Activated T-helper 1 cell treated with anti-CD3 and anti-CD28 coated beads, Interleukin-12 subunit alpha, Interleukin-12 subunit beta, Interleukin-2, Interleukin-4 antibody, amounts not matched to agents 30 ng/mL and 10 ng/mL and 1 ng/mL, durations not matched to agents 14 hours and 24 hours and 36 hours (primary cell): ENCODE data around the gene DDN. TPM values are rescaled to one million over a fixed set of nuclear protein-coding genes. Genes with fewer than 3 reads are reported as not detected.

ENCODE experiments used
- DNase-seq: peaks from one replicate; pipeline ENCODE4 v3.0.0; 2021; ENCODE audit warnings: low spot score
- H3K27ac Mint-ChIP-seq: one replicate; pipeline ENCODE4 v1.8.0; 2021; ENCODE audit warnings: mild to moderate bottlenecking, mixed read lengths
- H3K27me3 Mint-ChIP-seq: one replicate; pipeline ENCODE4 v1.8.0; 2022; ENCODE audit warnings: mild to moderate bottlenecking, moderate library complexity, mixed read lengths; ENCODE audit not compliant: insufficient read depth
- H3K36me3 Mint-ChIP-seq: one replicate; pipeline ENCODE4 v1.8.0; 2021; ENCODE audit warnings: low read depth, mixed read lengths
- H3K4me1 Mint-ChIP-seq: one replicate; pipeline ENCODE4 v1.8.0; 2021; ENCODE audit warnings: low read depth, mixed read lengths
- H3K4me3 Mint-ChIP-seq: one replicate; pipeline ENCODE4 v1.8.0; 2021; ENCODE audit warnings: mild to moderate bottlenecking, moderate library complexity, mixed read lengths
- H3K9me3 Mint-ChIP-seq: one replicate; pipeline ENCODE4 v1.8.0; 2021; ENCODE audit warnings: mixed read lengths
- intact Hi-C: fragments of 100-400 bp; cut with micrococcal nuclease; formaldehyde crosslinking; loops from one replicate; pipeline ENCODE4 v1.15.1; 2024
- total RNA-seq: library from RNA; stranded (reverse); gene quantifications from 2 replicates; pipeline ENCODE4 v1.2.3, GENCODE V29; 2022

DDN gene
- total RNA-seq, 1 donor from 2014 or later, result 1.1 TPM

- H3K27ac Mint-ChIP-seq, result peak overlapping the region; percentile 63
- DNase-seq, result no peak
- intact Hi-C loops, result loop anchor here (5.0 kb wide), 1 partner anchor 360 kb away; no protein-coding TSS in a partner anchor
- peaks cover 46% of the 10 kb centered on the region for H3K4me1 Mint-ChIP-seq
- peaks cover 79% of the 10 kb centered on the region for H3K27me3 Mint-ChIP-seq
- H3K9me3 Mint-ChIP-seq, result no peaks in the 10 kb centered on the region
- H3K36me3 Mint-ChIP-seq, result no peaks in the 10 kb centered on the region
- peak overlapping the region; percentile 72 for H3K4me3 Mint-ChIP-seq
Observed at GRCh38 chr12:48982397-48983080, 16.6 kb downstream of the DDN start.

GRCh38 chr12:48981757-48982157, 17.4 kb downstream of the DDN start:
- peaks cover 79% of the 10 kb centered on the region for H3K27me3 Mint-ChIP-seq
- peaks cover 52% of the 10 kb centered on the region for H3K4me1 Mint-ChIP-seq
- H3K4me3 Mint-ChIP-seq, result peak overlapping the region; percentile 72
- H3K27ac Mint-ChIP-seq, result peak overlapping the region; percentile 63
- no peak for DNase-seq
- no peaks in the 10 kb centered on the region for H3K36me3 Mint-ChIP-seq
- intact Hi-C loops, result loop anchor here (2.0 to 5.0 kb wide), 3 partner anchors 47 to 361 kb away; no protein-coding TSS in a partner anchor
- H3K9me3 Mint-ChIP-seq, result no peaks in the 10 kb centered on the region

GRCh38 chr12:48980953-48981756, 18.0 kb downstream of the DDN start:
- H3K4me1 Mint-ChIP-seq, result peaks cover 53% of the 10 kb centered on the region

GRCh38 chr12:48980389-48980952, 18.7 kb downstream of the DDN start:
- Mint-ChIP-seq H3K36me3 (no peaks in the 10 kb centered on the region), H3K27ac (peak overlapping the region; percentile 76), H3K4me1 (peaks cover 53% of the 10 kb centered on the region), H3K27me3 (peaks cover 83% of the 10 kb centered on the region), H3K4me3 (peak overlapping the region; percentile 72), H3K9me3 (no peaks in the 10 kb centered on the region)
- DNase-seq, result no peak
- intact Hi-C loops, result loop anchor here (1.0 to 5.0 kb wide), 5 partner anchors 8 to 362 kb away; no protein-coding TSS in a partner anchor

More at GRCh38 chr12:48980953-48981756, 18.0 kb downstream of the DDN start:
- Mint-ChIP-seq H3K36me3 (no peaks in the 10 kb centered on the region), H3K4me3 (peak overlapping the region; percentile 72), H3K9me3 (no peaks in the 10 kb centered on the region), H3K27me3 (peaks cover 81% of the 10 kb centered on the region), H3K27ac (peak overlapping the region; percentile 76)
- intact Hi-C loops, result loop anchor here (1.0 to 5.0 kb wide), 5 partner anchors 9 to 361 kb away; no protein-coding TSS in a partner anchor
- peak; percentile 45 for DNase-seq

- intact Hi-C loops, result loop anchor here (1.0 to 5.0 kb wide), 7 partner anchors 7 to 977 kb away; partner anchors contain the start of gene COL2A1
- peaks cover 53% of the 10 kb centered on the region for H3K4me1 Mint-ChIP-seq
- no peaks in the 10 kb centered on the region for H3K36me3 Mint-ChIP-seq
- no peaks in the 10 kb centered on the region for H3K9me3 Mint-ChIP-seq
- H3K4me3 Mint-ChIP-seq, result peak overlapping the region; percentile 72
- H3K27ac Mint-ChIP-seq, result peak overlapping the region; percentile 56
- DNase-seq, result no peak
- H3K27me3 Mint-ChIP-seq, result peaks cover 80% of the 10 kb centered on the region
Observed at GRCh38 chr12:48979602-48980388, 19.4 kb downstream of the DDN start.

GRCh38 chr12:48978741-48979601, 20.2 kb downstream of the DDN start:
- H3K9me3 Mint-ChIP-seq, result no peaks in the 10 kb centered on the region
- no peaks in the 10 kb centered on the region for H3K36me3 Mint-ChIP-seq
- H3K27ac Mint-ChIP-seq, result peak overlapping the region; percentile 63
- intact Hi-C loops, result loop anchor here (5.0 kb wide), 2 partner anchors 77 to 977 kb away; partner anchors contain the start of gene COL2A1
- peak overlapping the region; percentile 72 for H3K4me3 Mint-ChIP-seq
- DNase-seq, result no peak
- H3K27me3 Mint-ChIP-seq, result peaks cover 80% of the 10 kb centered on the region
- H3K4me1 Mint-ChIP-seq, result peaks cover 58% of the 10 kb centered on the region

- H3K4me3 Mint-ChIP-seq, result peak within 1 kb of the TSS; percentile 72
- H3K4me1 Mint-ChIP-seq, result peaks cover 58% of the 10 kb centered on the region
- DNase-seq, result no peak
- H3K27me3 Mint-ChIP-seq, result peaks cover 80% of the 10 kb centered on the region
- peak within 1 kb of the TSS; percentile 73 for H3K27ac Mint-ChIP-seq
- no peaks in the 10 kb centered on the region for H3K9me3 Mint-ChIP-seq
- intact Hi-C loops, result loop anchor here (5.0 kb wide), 2 partner anchors 76 to 976 kb away; partner anchors contain the start of gene COL2A1
- H3K36me3 Mint-ChIP-seq, result no peaks in the 10 kb centered on the region
Observed at GRCh38 chr12:48978291-48978740, 20.9 kb downstream of the DDN start, which contains the start of gene WNT1. WNT1 (plus strand) TSS chr12:48978322; CDS start chr12:48978651, 329 bp downstream.

- peak; percentile 72 for DNase-seq
- Mint-ChIP-seq H3K36me3 (no peaks in the 10 kb centered on the region), H3K4me1 (peaks cover 62% of the 10 kb centered on the region), H3K27ac (peak overlapping the region; percentile 73), H3K27me3 (peaks cover 80% of the 10 kb centered on the region), H3K4me3 (peak overlapping the region; percentile 55), H3K9me3 (no peaks in the 10 kb centered on the region)
- intact Hi-C loops, result loop anchor here (1.0 to 5.0 kb wide), 3 partner anchors 20 to 975 kb away; partner anchors contain the start of genes ARF3 and COL2A1
Observed at GRCh38 chr12:48977290-48978281, 21.6 kb downstream of the DDN start.

GRCh38 chr12:48973941-48974673, 25.1 kb downstream of the DDN start:
- no peak for DNase-seq
- Mint-ChIP-seq H3K27ac (no peak overlapping the region), H3K4me3 (no peak overlapping the region), H3K27me3 (peaks cover 73% of the 10 kb centered on the region), H3K9me3 (no peaks in the 10 kb centered on the region), H3K36me3 (no peaks in the 10 kb centered on the region), H3K4me1 (peaks cover 58% of the 10 kb centered on the region)
- intact Hi-C loops, result loop anchor here (2.0 kb wide), 1 partner anchor 15 kb away; no protein-coding TSS in a partner anchor

GRCh38 chr12:48973531-48973930, 25.6 kb downstream of the DDN start:
- no peaks in the 10 kb centered on the region for H3K9me3 Mint-ChIP-seq
- peaks cover 73% of the 10 kb centered on the region for H3K27me3 Mint-ChIP-seq
- H3K36me3 Mint-ChIP-seq, result no peaks in the 10 kb centered on the region
- no peak overlapping the region for H3K27ac Mint-ChIP-seq
- H3K4me3 Mint-ChIP-seq, result no peak overlapping the region
- DNase-seq, result no peak
- intact Hi-C loops, result no loop called here
- H3K4me1 Mint-ChIP-seq, result peaks cover 55% of the 10 kb centered on the region
